H1 (cell line): ENCODE measurements around the gene CUTA. TPM values are rescaled to one million over a fixed set of nuclear protein-coding genes. Genes with fewer than 3 reads are reported as not detected.

Source experiments
- CTCF ChIA-PET: fragments of 300-600 bp; sonication (Branson Sonifier 250); formaldehyde crosslinking; loops from one replicate; lab custom pipeline; 2021; ENCODE audit not compliant: partially characterized antibody; lab: Charles Lee
- POLR2A ChIA-PET: fragments of 300-600 bp; sonication (Branson Sonifier 250); formaldehyde crosslinking; loops from one replicate; lab custom pipeline; 2021; ENCODE audit warnings: inconsistent platforms; ENCODE audit not compliant: partially characterized antibody; lab: Charles Lee
- DNase-seq, 2 experiments: peaks; one replicate each; pipeline versions ENCODE4 v3.0.0 to v3.0.0-alpha.2; 2010 to 2022; ENCODE audit warnings: low spot score in 2 of 2, low read depth in 1 of 2, mixed read lengths in 1 of 2
- FAIRE-seq: peaks from 2 replicates; lab custom pipeline; 2011; peaks lifted over from hg19 to GRCh38; lab: Jason Lieb, UNC
- H2AFZ ChIP-seq: 2 replicates; pipeline ENCODE4 v1.8.1; 2012; ENCODE audit warnings: low read length, inconsistent platforms
- H2AK5ac ChIP-seq: 2 replicates; pipeline ENCODE4 v1.6.1; 2013; ENCODE audit warnings: low read depth, low read length
- H2BK120ac ChIP-seq: replicated peaks from 2 replicates; pipeline ENCODE3; 2013; ENCODE audit warnings: low read depth, low read length, inconsistent platforms
- H2BK12ac ChIP-seq: 2 replicates; pipeline ENCODE4 v1.6.1; 2013; ENCODE audit warnings: low read depth, low read length
- H2BK15ac ChIP-seq: 2 replicates; pipeline ENCODE4 v1.6.1; 2013; ENCODE audit warnings: low read length
- H2BK20ac ChIP-seq: 2 replicates; pipeline ENCODE4 v1.6.1; 2013; ENCODE audit warnings: low read length
- H2BK5ac ChIP-seq: 2 replicates; pipeline ENCODE4 v1.6.1; 2013; ENCODE audit warnings: low read depth, low read length
- H3K14ac ChIP-seq: 2 replicates; pipeline ENCODE4 v1.6.1; 2013; ENCODE audit warnings: inconsistent platforms; ENCODE audit not compliant: insufficient read length
- H3K18ac ChIP-seq: 2 replicates; pipeline ENCODE4 v1.6.1; 2013; ENCODE audit warnings: low read length; ENCODE audit errors: extremely low read depth
- H3K23ac ChIP-seq: 2 replicates; pipeline ENCODE4 v1.6.1; 2013; ENCODE audit warnings: inconsistent platforms; ENCODE audit not compliant: insufficient read length
- H3K23me2 ChIP-seq: 2 replicates; pipeline ENCODE4 v1.6.1; 2013; ENCODE audit warnings: low read depth, low read length
- H3K27ac ChIP-seq: 2 replicates; pipeline ENCODE4 v1.6.1; 2011; ENCODE audit warnings: low read depth, low read length, inconsistent platforms
- H3K27me3 ChIP-seq, 4 experiments: replicated peaks in 1 of 4; 1 replicate in 1 of 4; 2 replicates in 3 of 4; pipeline versions ENCODE4 v1.6.1 to v1.8.1; 2011 to 2013; ENCODE audit warnings: low read length in 3 of 4, mild to moderate bottlenecking in 3 of 4, inconsistent platforms in 2 of 4, mixed read lengths in 2 of 4, moderate library complexity in 1 of 4; ENCODE audit not compliant: control insufficient read depth in 3 of 4, insufficient read depth in 3 of 4; ENCODE audit errors: extremely low read depth in 1 of 4
- H3K36me3 ChIP-seq, 4 experiments: 2 replicates each; pipeline versions ENCODE4 v1.6.1 to v1.8.1; 2011 to 2013; ENCODE audit warnings: mild to moderate bottlenecking in 4 of 4, low read length in 3 of 4, moderate library complexity in 2 of 4, control low read depth in 1 of 4, inconsistent platforms in 1 of 4; ENCODE audit not compliant: insufficient read depth in 4 of 4, control insufficient read depth in 2 of 4
- H3K4ac ChIP-seq: replicated peaks from 2 replicates; pipeline ENCODE3; 2013; ENCODE audit warnings: low read length, low read depth, mixed read lengths, inconsistent platforms; ENCODE audit not compliant: insufficient read length
- H3K4me1 ChIP-seq, 4 experiments: replicated peaks in 1 of 4; 1 replicate in 1 of 4; 2 replicates in 3 of 4; pipeline versions ENCODE4 v1.6.1 to v1.8.1; 2011 to 2013; ENCODE audit warnings: low read length in 3 of 4, inconsistent platforms in 2 of 4, mixed read lengths in 1 of 4; ENCODE audit not compliant: insufficient read depth in 4 of 4, control insufficient read depth in 3 of 4
- H3K4me2 ChIP-seq, 2 experiments: 2 replicates each; pipeline versions ENCODE4 v1.6.1 to v1.8.1; 2011 to 2013; ENCODE audit warnings: low read depth in 2 of 2, low read length in 2 of 2, control low read depth in 1 of 2, inconsistent platforms in 1 of 2, mild to moderate bottlenecking in 1 of 2; ENCODE audit not compliant: insufficient read depth in 1 of 2
- H3K4me3 ChIP-seq, 4 experiments: fragments of 200-600, 300-600 bp in 1 of 4; sonication (generic), shearing (Covaris generic), sonication (Bioruptor Twin) in 1 of 4; 2 replicates each; pipeline versions ENCODE4 v1.5.1 to v1.8.1; 2011 to 2016; ENCODE audit warnings: low read length in 4 of 4, low read depth in 3 of 4, control low read depth in 2 of 4, inconsistent platforms in 2 of 4, mild to moderate bottlenecking in 2 of 4, mixed read lengths in 1 of 4, moderate library complexity in 1 of 4; ENCODE audit not compliant: insufficient read depth in 2 of 4; ENCODE audit errors: extremely low read depth in 1 of 4
- H3K56ac ChIP-seq: replicated peaks from 2 replicates; pipeline ENCODE3; 2013; ENCODE audit warnings: low read depth, mild to moderate bottlenecking, mixed read lengths, low read length, inconsistent platforms; ENCODE audit not compliant: insufficient read length
- H3K79me1 ChIP-seq: 2 replicates; pipeline ENCODE4 v1.6.1; 2013; ENCODE audit warnings: low read depth, low read length, control low read depth
- H3K79me2 ChIP-seq, 2 experiments: 2 replicates each; pipeline versions ENCODE4 v1.6.1 to v1.8.1; 2012 to 2013; ENCODE audit warnings: low read length in 2 of 2, mild to moderate bottlenecking in 2 of 2, inconsistent platforms in 1 of 2; ENCODE audit not compliant: insufficient read depth in 2 of 2, control insufficient read depth in 1 of 2
- H3K9ac ChIP-seq, 4 experiments: replicated peaks in 1 of 4; 1 replicate in 1 of 4; 2 replicates in 3 of 4; pipeline versions ENCODE4 v1.6.1 to v1.8.1; 2011 to 2013; ENCODE audit warnings: low read depth in 3 of 4, low read length in 3 of 4, control low read depth in 2 of 4, mild to moderate bottlenecking in 2 of 4, moderate library complexity in 2 of 4, inconsistent platforms in 1 of 4; ENCODE audit errors: extremely low read depth in 1 of 4
- H3K9me3 ChIP-seq, 2 experiments: 2 replicates each; pipeline versions ENCODE4 v1.6.1 to v1.8.1; 2012 to 2013; ENCODE audit warnings: mild to moderate bottlenecking in 2 of 2, moderate library complexity in 2 of 2, control low read depth in 1 of 2, inconsistent platforms in 1 of 2, low read depth in 1 of 2, low read length in 1 of 2, mixed read lengths in 1 of 2; ENCODE audit not compliant: insufficient read depth in 2 of 2
- H4K20me1 ChIP-seq, 2 experiments: replicated peaks in 1 of 2; 2 replicates each; pipeline versions ENCODE3 to v1.8.1; 2011 to 2013; ENCODE audit warnings: inconsistent platforms in 2 of 2, low read length in 2 of 2, mild to moderate bottlenecking in 1 of 2; ENCODE audit not compliant: insufficient read depth in 2 of 2, control insufficient read depth in 1 of 2
- H4K5ac ChIP-seq: 2 replicates; pipeline ENCODE4 v1.6.1; 2013; ENCODE audit warnings: low read length, low read depth, mixed read lengths, inconsistent platforms; ENCODE audit not compliant: insufficient read length
- H4K8ac ChIP-seq: 2 replicates; pipeline ENCODE4 v1.8.0; 2013; ENCODE audit warnings: mild to moderate bottlenecking, moderate library complexity, low read length, inconsistent platforms; ENCODE audit not compliant: insufficient read depth; ENCODE audit errors: extremely low read depth
- H4K91ac ChIP-seq: replicated peaks from 2 replicates; pipeline ENCODE3; 2013; ENCODE audit warnings: low read length, mixed read lengths, inconsistent platforms; ENCODE audit not compliant: insufficient read length
- BRCA1 ChIP-seq: IDR thresholded peaks from 2 replicates; pipeline ENCODE4 v1.6.1; 2012; ENCODE audit warnings: low read depth, low read length, improper control_type of control experiment
- SP1 ChIP-seq: IDR thresholded peaks from 2 replicates; pipeline ENCODE4 v1.6.1; 2011; ENCODE audit warnings: low read depth, low read length
- WGBS, 2 experiments: shearing (Covaris generic) in 1 of 2; methylation state at CpG; one replicate each; pipeline versions ENCODE4 v1.1.6 to v1.1.7; 2013 to 2015; ENCODE audit warnings: low lambda C conversion rate in 2 of 2, mixed read lengths in 2 of 2, inconsistent platforms in 1 of 2, low coverage in 1 of 2, missing lambda C conversion rate in 1 of 2; ENCODE audit not compliant: insufficient replicate concordance in 2 of 2, insufficient coverage in 1 of 2, insufficient read length in 1 of 2; ENCODE audit errors: extremely low coverage in 1 of 2, missing lambda C conversion rate in 1 of 2; 5-methylcytosine and 5-hydroxymethylcytosine counted together
- polyA plus RNA-seq, 7 experiments: library from polyadenylated mRNA; depleted of rRNA in 3 of 7; stranded (reverse) in 5 of 7; unstranded in 2 of 7; fragments of >200 nt in 5 of 7; fragments of 200-250 nt in 2 of 7; gene quantifications; 1 replicate in 5 of 7; 2 replicates in 1 of 7; 4 replicates in 1 of 7; pipeline versions ENCODE4 v1.2.1 to v1.2.3, GENCODE V29; 2011 to 2013; ENCODE audit warnings: missing spikeins in 2 of 7, mixed read lengths in 2 of 7
- total RNA-seq: library from RNA; stranded (reverse); fragmentation: NEBNext Ultra II Directional; extraction: Animal tissue kit (Norgen Biotek cat#: 25700); gene quantifications from 2 replicates; pipeline ENCODE4 v1.2.1, GENCODE V29; 2021

CUTA gene
- total and polyA plus RNA-seq, 2 of the 8 experiments (the other 6 are each of a cell fraction or from before 2014, with no cell fraction given) = 297 to 460 TPM

DNA sequence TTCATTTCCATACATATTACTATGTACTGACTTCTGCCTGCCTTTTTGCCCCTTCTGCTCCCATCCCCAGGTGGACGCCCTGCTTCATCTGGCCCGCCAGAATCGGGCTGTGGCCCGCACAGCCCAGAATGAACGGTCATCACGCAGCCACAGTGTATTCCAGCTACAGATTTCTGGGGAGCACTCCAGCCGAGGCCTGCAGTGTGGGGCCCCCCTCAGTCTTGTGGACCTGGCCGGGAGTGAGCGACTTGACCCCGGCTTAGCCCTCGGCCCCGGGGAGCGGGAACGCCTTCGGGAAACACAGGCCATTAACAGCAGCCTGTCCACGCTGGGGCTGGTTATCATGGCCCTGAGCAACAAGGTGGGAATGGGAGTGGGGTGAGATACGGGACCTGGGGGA is 11.8 kb downstream of the CUTA start:
- no peak overlapping the region for H3K4me2 ChIP-seq
- POLR2A ChIA-PET = interaction anchor here (1.3 to 1.5 kb wide), 2 partner anchors 14 to 134 kb away, joined by 3 to 5 read pairs; partner anchors contain the start of gene KIFC1

More for the DNA sequence above, 11.8 kb downstream of the CUTA start:
- Histone ChIP-seq H3K4ac (no peak overlapping the region), H4K5ac (no peak overlapping the region), H4K20me1 (peaks cover 0 to 13% of the 10 kb centered on the region in 2 experiments), H2BK12ac (no peak overlapping the region), H2BK20ac (no peak overlapping the region), H3K23ac (no peak overlapping the region), H3K23me2 (peaks cover under 1% of the 10 kb centered on the region; the same call in 1 of the 2 replicates), H2BK120ac (no peak overlapping the region), H4K8ac (no peak overlapping the region), H3K9me3 (no peaks in the 10 kb centered on the region), H2AK5ac (no peak overlapping the region), H3K79me1 (0 out of 2 replicates have a peak, but pooled peaks cover 2% of the 10 kb centered on the region), H3K4me3 (no peak overlapping the region), H3K4me1 (peaks cover 0 to 2% (median 0%) of the 10 kb centered on the region in 4 experiments; a peak in 1 of 7 replicates), H3K27me3 (no peaks in the 10 kb centered on the region), H3K9ac (no peak overlapping the region), H3K56ac (no peak overlapping the region), H2AFZ (no peak overlapping the region), H3K18ac (no peak overlapping the region), H2BK15ac (no peak overlapping the region), H3K36me3 (peaks cover 30 to 55% (median 47%) of the 10 kb centered on the region in 4 experiments), H2BK5ac (no peak overlapping the region), H3K79me2 (no peaks in the 10 kb centered on the region), H3K27ac (no peak overlapping the region), H3K14ac (no peak overlapping the region), H4K91ac (no peak overlapping the region)
- CTCF ChIA-PET = interaction anchor here (0.7 to 1.5 kb wide), 3 partner anchors 10 to 129 kb away, joined by 3 to 5 read pairs (median 4); partner anchors contain the start of gene B3GALT4
- TF ChIP-seq BRCA1 = no peak
- no peak for TF ChIP-seq SP1
- DNase-seq = no peak
- WGBS, 2 experiments = 92% methylated on average over 16 of the region's 17 CpGs; no CpG with 5 or more reads in 1 of the 2 experiments
- FAIRE-seq = no peak
